Amniotic epithelial cell (primary cell): Measurements from ENCODE around the gene TRAF3IP3.

ENCODE experiments used
- DNase-seq: peaks from one replicate; pipeline ENCODE4 v3.0.0-alpha.2; 2010; ENCODE audit warnings: low read depth

Gene TRAF3IP3

GRCh38 chr1:209827384-209828262 is 71.8 kb downstream of the TRAF3IP3 start, which contains the start of gene UTP25:
TSS of gene UTP25 (plus strand) at chr1:209827972. CDS start at chr1:209828064, 92 bp downstream.
- DNase-seq = peak; percentile 97

DNA sequence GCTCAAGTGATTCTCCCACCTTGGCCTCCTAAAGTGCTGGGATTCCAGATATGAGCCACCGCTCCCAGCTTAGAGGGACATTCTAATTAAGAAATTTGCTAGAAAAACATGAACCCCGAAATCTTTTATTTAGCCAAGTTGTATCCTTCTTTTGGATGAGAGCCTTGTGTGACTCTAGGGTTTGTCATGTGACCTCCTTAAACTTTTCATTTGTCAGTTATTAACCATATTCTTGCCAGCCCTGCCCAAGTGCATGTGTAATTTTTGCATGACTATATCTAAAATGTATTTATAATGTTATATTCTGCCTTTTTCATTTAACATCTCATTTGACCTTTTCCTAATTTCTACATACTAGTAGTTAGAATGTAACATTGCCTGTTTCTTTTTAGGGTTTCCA is 73.9 kb downstream of the TRAF3IP3 start:
- no peak for DNase-seq

DNA sequence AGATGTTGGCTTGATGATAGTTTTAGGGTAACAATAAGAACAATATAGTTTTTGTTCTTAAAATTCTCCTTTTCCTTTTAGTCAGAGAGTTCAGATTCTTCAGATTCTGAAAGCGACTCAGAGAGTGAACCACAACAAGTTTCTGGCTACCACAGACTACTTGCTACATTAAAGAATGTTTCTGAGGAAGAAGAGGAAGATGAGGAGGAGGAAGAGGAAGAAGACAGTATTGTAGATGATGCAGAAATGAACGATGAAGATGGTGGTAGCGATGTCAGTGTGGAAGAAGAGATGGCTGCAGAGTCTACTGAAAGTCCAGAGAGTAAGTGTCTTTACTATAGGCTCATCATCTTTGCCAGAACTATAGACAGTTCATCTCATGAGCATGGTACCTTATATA is 74.9 kb downstream of the TRAF3IP3 start:
- no peak for DNase-seq

DNA sequence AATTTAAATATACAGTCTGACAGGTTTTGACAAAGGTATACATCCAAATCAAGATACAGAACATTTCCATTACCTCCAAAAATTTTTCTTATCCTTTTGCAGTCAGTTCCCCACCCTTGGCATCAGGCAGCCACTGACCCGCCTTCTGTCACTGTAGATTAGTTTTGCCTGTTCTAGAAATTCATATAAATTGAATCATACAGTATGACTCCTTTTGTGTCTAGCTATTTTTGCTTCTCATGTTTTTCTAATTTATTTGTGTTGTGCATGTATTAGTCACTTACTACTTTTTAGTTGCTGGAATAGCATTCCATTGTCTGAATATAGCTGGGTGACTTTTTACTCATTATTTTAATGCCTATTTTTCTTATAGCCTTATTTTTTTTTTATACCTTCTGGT is 75.8 kb downstream of the TRAF3IP3 start:
- no peak for DNase-seq
